HG03460 (cell line): Measurements from ENCODE around the gene RXRA.
"Not testable (repeated sequence)": the region's sequence is repeated elsewhere in the genome, so short reads cannot be mapped to it uniquely, and the experiment has no call there.

Experiments used
- ATAC-seq: cut with Tn5 transposase; IDR thresholded peaks from one replicate; pipeline ENCODE4 v1.9.1; 2021; ENCODE audit not compliant: unreplicated experiment

The RXRA gene

DNA sequence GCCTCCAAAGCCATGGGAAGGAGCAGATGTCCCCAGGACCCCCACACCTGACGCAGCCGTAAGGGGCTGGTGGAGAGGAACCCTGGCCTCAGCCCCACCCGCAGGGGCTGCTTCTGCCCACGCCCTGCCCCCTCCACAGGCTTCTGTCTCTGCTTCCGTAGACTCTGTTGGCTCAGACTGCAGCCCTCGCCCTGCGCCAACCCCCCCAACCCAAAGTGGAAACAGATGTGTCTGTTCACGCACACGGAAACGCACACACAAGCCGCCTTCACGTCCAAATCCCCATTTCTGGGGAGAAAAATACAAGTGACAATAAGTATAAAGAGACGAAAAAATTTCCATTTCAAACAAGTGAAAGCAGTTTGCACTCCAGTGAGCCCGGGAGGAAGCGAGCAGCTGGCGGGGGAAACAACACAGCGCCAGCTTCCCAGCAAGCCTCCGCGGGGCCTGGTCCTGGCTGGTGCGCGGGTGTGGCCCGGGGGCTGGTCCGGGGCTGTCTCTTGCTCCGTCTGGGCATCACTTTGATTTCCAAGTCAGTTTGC, 32.6 kb upstream of the RXRA start:
- ATAC-seq, result no peak

DNA sequence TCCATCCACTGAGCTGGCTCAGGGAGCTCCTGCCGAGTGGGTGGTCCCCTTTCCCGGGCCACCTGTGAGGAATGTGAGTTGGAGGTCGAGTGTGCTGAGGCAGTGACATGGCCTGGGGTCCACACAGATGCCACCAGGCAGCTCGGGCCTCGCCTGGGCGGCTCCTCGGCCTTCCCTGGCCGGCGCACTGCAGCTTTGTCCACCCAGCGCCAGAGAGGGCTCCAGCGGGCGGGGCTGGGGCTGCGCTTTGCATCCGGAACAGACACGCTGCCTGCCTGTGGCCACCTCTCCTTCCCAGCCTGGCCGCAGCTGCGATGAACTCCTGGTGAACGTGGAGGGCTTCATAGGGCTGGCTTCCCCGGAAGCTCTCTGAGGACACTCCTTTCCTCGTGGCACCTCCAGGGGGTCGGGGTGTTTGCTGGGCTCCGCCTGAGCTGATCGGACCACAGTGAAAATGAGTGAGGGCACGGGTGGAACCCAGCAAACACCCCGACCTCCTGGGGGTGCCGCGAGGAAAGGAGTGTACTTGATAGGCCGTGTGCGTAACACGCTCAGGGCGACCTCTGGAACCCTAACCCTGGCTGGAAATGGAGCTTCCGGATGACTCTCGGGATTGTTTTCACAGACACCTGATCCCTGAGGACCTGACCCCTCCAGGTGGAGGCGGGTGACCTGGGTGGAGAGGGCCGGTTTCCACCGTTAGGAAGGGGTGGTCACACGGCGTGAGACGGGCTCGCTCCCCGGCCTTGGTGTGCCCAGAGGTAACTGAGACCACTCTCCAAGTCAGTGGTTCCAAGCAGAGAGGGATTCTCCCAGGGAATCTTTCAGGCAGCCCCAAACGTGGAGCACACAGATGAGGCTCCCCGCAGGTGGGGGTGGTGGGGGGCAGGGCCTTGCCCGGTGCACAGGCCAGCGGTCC, 31.8 kb upstream of the RXRA start:
- no peak for ATAC-seq

DNA sequence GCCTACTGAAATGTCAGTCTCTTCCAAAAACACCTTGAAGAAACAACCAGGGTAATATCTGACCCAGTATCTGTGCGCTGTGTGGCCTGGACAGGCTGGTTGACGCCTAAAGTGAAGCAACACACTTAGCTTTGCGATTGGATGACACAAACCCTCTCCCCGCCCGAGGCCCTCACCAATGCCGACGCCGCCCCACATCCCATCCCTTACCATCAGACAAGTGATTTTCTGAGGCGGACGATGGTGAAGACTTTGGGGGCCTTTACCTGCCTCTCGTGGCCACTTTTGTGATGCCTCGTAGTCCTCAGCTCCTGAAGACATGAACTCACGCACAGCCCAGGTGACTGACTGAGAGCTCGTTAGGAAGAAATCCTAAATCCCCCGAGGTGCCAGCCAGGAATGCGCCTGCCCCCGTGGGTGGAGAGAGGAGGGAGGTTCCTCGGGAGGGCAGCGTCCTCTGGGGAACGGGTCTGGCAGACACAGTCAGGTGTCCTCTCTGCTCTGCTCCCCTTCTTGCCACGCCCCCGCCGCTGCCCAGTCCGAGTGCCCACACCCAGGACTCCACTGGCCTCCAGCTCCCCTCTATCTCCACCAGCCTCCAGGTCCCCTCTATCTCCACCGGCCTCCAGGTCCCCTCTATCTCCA, 31.0 kb upstream of the RXRA start:
- no peak for ATAC-seq

DNA sequence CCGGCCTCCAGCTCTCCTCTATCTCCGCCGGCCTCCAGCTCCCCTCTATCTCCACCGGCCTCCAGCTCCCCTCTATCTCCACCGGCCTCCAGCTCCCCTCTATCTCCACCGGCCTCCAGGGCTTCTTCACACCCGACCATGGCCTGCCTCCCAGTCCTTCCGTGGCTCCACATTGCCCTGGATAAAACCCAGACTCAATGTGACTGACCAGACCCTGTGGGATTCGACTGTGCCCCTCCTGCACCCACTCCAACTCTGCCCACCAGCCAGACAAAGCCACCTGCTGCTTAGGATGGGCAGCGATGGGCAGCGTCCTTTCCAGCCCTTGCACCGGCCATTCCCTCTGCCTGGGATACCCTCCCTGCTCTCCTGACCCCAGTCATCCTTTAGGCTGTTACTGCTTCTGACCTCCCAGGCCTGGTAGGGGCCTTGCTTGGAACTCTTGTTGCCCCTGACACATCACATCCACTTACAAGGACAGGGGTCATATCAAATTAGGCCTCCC, 30.5 kb upstream of the RXRA start:
- no peak for ATAC-seq

DNA sequence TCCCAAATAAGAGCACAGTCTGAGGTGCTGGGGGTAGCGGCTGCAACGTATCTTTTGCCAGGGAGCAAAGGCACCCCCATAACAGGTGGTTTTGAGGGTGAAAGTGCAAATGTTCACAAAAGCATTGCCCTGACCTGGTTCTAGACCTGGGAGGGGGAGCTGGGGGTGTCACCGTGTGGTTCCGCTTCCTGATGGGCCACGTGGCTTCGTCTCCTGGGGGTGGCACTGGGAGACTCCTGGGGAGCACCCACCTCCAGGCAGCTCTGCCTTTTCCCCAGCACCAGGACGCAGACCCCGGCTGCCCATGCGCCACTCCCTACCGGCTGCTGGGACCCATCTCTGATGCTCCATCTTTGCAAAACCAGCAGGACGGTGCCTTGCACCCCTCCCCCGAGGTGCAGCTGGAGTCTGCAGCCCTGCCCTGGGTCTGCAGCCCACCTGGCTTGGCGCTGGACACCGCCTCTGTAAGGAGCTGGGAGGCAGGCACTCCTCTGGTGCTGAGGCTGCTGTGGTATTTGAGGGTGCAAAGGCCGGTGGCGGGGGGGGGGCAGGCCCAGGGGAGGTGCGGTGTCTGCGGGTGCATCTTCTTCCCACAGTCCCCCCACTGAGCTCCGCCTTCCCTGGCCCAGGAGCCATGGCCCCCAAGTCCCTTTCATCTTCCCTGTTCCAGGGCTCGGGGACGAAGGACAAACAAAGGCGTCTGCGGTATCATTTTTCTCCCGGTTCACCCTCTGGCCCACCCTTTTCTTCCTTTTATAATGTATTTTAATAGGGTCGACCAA, 29.8 kb upstream of the RXRA start:
- no peak for ATAC-seq

DNA sequence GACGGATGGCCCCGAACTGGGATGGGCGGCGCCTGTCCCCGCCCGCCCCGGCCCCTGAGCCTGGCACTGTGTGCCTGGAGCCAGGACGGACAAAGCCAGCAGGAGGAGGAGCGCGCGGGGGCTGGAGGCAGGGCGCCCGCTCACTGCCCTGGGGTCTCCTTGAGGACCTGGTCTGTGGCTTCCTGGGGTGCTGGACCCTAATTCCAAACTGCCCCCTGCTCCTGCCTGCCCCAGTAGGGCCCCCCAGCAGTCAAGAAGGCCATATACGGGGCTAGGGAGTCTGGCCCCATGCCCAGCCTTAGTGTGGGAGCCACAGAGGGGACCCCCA, 29.2 kb upstream of the RXRA start:
- no peak for ATAC-seq

DNA sequence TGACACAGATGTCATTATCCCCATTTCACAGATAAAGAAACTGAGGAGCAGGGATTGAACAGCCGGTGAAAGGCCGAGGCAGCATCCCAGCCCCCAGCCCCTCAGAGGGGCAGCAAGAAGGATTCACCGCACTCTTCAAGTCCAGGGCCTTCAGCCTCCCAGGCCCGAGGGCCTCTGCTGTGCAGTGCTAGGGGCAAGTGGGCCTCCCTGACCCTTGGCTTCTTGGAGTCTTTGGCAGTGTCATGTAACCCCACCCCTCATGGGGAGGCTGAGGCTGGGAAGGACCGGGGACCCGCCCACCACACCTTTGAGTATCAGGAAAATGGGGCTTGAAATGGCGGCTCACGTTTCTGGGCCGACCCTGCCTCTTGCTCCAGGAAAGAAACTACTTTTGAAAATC, 28.7 kb upstream of the RXRA start:
- no peak for ATAC-seq

DNA sequence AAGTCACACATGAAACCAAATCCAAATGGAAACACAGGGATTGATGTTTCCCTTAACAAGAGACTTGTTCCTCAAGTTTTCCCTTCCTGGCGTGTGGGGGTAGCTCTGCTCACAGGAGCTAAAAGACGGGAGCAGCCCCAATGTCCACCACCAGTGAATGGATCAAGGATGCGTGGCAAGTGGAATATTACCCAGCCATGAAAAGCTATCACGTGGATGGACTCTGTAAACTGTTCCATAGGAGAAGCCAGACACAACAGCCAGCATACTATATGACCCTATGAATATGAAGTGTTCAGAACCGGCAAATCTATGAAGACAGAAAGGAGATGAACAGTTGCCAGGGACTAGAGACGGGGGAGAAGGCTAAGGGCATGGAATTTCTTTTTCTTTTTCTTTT, 28.3 kb upstream of the RXRA start:
- ATAC-seq, result no peak

DNA sequence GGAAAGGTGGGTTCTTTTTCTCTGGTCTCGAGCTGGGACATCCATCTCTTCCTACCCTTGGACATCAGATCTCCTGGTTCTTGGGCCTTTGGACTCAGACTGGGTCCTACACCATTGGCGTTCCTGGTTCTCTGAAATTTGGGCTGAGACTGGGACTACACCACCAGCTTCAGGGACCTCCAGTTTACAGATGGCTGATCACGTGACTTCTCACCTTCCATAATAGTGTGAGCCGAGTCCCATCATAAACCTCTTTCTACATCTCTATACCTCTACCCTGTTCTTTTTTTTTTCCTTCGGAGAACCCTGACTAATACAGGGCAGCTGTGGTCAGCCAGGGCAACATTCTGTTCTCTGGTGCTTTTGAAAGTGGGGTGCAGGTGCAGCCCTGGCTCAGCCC, 27.2 kb upstream of the RXRA start:
- no peak for ATAC-seq

DNA sequence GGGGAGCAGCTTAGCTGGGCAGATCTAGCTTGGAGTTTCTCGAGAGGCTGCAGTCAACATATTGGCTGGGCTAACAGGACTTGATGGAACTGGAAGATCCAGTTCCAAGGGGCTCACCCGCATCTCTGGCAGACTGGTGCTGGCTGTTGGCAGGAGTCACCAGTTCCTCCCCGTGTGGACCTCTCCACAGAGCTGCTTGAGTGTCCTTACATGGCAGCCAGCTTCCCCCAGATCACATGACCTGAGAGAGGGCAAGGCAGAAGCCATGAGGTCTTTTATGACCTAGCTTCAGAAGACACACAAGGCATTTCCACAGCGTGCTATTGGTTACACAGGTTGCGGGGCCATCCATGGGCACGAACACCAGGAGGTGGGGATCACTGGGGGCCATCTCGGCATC, 26.4 kb upstream of the RXRA start:
- ATAC-seq, result no peak

DNA sequence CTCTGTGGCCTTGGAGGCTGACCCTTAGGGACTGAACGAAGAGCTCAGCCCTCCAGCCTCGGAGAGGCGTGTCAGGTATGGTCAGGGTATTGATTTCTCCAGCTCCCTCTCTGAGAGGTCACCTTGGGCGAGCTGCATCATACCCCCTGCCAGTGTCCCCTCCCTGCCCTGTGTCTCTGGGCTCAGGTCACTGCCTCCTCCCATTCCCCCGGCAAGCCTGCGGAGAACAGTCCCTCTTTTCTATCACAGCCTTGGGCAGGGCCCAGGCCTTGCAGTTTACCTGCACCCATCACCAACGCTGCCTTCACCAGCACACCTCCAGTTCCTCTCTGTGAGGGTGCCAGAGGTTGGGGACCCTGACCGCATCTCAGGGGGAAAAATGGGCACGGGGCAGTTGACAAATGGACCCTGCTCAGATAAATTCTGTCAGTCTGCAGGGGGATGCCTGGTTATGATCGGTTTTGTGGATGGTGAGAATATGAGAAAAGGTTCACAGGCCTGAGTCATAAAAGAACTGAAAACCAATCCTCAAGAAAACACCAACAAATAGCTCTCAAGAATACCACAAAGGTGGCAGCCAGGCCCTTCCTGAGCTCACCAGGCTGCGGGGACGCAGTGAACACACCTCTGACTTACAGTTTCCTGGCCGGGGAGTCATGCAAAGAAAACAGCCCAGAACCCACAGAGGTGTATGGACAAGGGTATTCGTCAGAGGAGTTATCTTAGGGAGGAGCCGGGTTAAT, 24.7 kb upstream of the RXRA start:
- peak; percentile 75 for ATAC-seq

DNA sequence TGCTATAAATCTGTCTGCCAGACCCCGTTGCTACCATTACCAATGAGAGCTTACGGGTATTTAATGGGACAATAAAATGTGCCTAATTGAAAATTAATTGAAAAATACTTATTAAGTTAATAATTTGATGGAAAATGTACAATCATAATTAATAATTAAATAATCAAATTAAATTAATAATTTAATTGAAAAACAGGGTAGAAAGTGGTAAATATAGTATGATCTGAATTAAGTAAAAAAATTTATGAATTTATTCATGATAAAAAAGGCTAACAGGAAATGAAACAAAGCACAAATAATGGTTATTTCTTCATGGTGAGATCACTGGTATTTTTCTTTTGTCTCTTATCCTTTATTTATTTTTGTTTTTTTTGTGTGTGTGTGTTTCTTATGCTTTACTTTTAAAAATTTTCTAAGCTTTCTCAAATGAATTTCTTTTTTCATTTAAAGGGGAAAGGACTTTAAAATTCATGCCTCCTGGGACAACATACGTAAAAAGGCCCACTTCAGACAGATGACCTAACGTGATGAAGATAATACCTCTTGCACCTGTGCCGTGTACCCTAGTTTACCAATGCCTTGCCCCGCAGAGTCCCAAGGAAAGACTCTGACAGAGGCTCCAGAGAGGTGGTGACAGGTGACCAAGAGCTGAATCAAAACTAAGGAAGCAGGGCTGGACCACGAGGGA, 24.0 kb upstream of the RXRA start:
- no peak for ATAC-seq

DNA sequence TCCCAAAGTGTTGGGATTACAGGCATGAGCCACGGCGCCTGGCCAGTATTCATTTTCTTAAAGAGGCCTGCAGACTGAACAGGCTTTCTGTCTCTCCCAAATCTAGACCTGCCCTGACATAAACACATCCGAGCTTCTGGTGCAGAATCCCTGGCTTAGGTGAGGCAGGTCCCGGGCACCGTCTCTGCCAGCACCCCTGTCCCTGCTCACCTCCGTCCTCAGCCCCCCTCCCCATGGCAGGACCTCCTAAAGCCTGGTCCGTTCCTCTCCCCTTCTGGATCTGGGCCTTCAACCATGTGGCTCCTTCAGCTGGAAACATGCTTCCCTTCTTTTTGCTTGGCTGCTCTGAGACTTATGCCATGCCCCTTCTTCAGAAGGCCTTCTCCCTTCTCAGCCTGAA, 22.7 kb upstream of the RXRA start:
- ATAC-seq, result no peak

DNA sequence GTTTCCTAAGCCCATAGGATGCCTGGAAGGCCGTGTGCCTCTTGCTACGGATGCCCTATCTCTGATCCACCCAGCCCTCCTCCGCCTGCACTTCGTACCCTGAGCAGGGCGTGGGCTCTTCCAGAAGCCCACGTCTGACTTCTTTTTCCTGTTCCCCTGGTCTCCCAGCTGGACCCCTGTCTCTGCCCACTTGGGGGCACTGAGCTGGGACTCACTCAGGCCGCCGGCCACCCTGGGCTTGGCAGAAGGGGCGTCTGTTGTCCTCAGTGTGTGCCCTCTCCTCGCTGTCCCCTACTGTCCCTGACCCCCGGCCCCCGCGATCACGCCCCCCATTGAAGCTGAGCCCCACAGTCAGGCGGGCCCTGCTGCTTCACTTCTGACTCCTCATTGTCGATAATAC, 22.0 kb upstream of the RXRA start:
- no peak for ATAC-seq

DNA sequence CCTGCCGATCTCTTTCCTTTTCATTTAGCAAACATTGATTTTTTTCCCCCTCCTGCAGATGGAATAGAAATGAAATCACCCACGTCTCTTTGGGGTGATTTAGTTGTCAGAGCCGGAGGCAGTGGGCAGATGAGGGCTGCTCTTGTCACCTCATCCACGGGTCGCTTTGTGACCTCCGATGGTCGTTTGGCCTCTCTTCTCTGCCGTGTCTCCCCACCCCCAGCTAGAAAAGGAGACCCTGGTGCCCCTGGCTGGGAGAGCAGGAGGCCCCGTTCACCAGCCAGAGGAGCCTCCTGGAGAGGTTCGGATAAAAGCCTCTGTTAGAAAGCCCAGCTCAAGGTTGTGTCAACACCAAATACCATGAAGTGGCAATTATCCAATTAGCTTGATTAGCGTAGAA, 21.6 kb upstream of the RXRA start:
- ATAC-seq, result no peak

DNA sequence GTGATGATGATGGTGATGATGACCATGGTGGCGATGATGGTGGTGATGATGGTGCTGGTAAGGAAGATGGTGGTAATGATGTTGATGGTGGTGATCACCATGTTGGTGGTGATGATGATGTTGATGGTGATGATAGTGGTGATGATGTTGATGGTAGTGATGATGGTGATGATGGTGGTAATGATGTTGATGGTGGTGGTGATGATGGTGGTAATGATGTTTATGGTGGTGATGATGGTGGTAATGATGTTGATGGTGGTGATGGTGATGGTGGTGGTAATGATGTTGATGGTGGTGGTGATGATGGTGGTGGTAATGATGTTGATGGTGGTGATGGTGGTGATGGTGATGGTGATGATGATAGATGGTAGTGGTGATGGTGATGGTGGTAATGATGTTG, 20.7 kb upstream of the RXRA start:
- no peak for ATAC-seq

DNA sequence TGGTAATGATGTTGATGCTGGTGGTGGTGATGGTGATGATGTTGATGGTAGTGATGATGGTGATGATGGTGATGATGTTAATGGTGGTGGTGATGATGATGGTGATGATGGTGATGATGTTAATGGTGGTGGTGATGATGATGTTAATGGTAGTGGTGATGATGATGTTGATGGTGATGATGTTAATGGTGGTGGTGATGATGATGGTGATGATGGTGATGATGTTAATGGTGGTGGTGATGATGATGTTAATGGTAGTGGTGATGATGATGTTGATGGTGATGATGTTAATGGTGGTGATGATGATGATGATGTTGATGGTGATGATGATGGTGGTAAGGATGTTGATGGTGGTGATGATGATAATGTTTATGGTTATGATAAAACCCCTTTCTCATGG, 20.2 kb upstream of the RXRA start:
- ATAC-seq, result not testable (repeated sequence)

DNA sequence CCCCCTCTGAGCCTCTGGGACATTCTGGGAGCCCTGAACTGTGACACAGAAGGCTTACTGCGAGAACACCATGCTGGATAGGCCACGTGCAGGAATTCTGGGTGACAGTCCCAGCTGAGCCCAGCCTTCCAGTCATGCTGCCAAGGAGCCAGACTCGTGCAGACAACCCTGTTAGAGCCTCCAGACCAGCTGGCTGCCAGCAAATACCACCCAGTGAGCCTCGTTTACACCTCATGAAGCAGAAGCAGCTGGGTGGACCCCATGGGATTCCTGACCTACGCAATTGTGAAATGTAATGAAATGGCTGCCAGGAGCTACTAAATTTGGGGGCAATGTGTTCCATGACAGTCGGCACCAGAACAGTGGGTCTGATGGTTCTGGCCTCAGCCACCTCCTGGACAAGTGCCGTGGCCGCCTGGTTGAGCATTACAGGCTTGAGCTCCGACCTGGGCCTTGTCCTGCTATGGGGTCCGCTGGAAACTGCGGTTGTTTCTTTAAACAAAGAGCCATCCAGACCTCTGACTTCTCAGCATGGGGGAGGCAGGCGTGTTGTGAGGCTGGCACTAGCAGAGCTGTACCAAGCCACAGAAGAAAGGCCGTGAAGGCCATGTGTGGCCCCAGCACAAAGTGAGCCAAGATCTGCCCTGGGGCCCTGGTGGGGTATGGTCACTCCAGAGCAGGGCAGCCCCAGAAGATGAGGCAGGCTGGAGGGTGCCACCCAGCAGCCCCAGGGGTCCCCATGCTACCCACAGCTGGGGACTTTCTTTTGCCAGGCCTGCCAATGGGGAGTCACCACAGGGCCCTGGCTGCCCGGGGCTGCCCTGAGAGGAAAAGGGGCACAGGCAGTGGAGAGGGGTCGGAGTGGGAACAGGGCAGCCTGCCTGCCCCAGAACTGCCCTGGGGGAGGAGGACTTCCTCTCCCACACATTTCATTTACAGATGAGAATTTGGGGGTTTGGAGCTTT, 19.3 kb upstream of the RXRA start:
- no peak for ATAC-seq
